MCF 10A (cell line): ENCODE data around the gene ATPAF1. TPM values are rescaled to one million over a fixed set of nuclear protein-coding genes. Genes with fewer than 3 reads are reported as not detected.

Experiments
- BruUV-seq: library from RNA; stranded (reverse); fragments of 400-500 nt; replicated peaks from 2 replicates; lab custom pipeline; 2021; lab: Mats Ljungman, UMichigan
- CTCF ChIA-PET: fragments of 300-600 bp; sonication (Branson Sonifier 250); formaldehyde crosslinking; extraction: SDS; loops from one replicate; lab custom pipeline; 2021; ENCODE audit warnings: antibody characterized with exemption, inconsistent platforms; lab: Yijun Ruan, JAX
- POLR2A ChIA-PET: fragments of 300-600, 350-650 bp; sonication (Branson Sonifier 250); formaldehyde crosslinking; extraction: SDS; loops from one replicate; lab custom pipeline; 2020; ENCODE audit warnings: antibody characterized with exemption, inconsistent platforms; lab: Yijun Ruan, JAX
- DNase-seq: peaks from one replicate; pipeline ENCODE4 v3.0.0-alpha.2; 2018; ENCODE audit not compliant: unreplicated experiment
- H3K27ac Mint-ChIP-seq: one replicate; pipeline ENCODE4 v1.8.0; 2022; ENCODE audit warnings: mild to moderate bottlenecking, low read depth, mixed read lengths; ENCODE audit not compliant: unreplicated experiment
- H3K27me3 Mint-ChIP-seq: one replicate; pipeline ENCODE4 v1.8.0; 2022; ENCODE audit warnings: mixed read lengths; ENCODE audit not compliant: insufficient read depth, unreplicated experiment
- H3K36me3 Mint-ChIP-seq: one replicate; pipeline ENCODE4 v1.8.0; 2022; ENCODE audit warnings: mild to moderate bottlenecking, moderate library complexity, mixed read lengths; ENCODE audit not compliant: insufficient read depth, unreplicated experiment
- H3K4me1 Mint-ChIP-seq: one replicate; pipeline ENCODE4 v1.8.0; 2022; ENCODE audit warnings: mixed read lengths; ENCODE audit not compliant: insufficient read depth, unreplicated experiment
- H3K4me3 Mint-ChIP-seq: one replicate; pipeline ENCODE4 v1.8.0; 2022; ENCODE audit warnings: mild to moderate bottlenecking, moderate library complexity, mixed read lengths; ENCODE audit not compliant: unreplicated experiment
- H3K9me3 Mint-ChIP-seq: one replicate; pipeline ENCODE4 v1.8.0; 2022; ENCODE audit warnings: mixed read lengths; ENCODE audit not compliant: unreplicated experiment
- CTCF ChIP-seq: fragments of 200-600 bp; IDR thresholded peaks from one replicate; pipeline ENCODE4 v1.8.0; 2022; ENCODE audit warnings: antibody characterized with exemption, mild to moderate bottlenecking; ENCODE audit not compliant: unreplicated experiment
- intact Hi-C: fragments of 100-400 bp; cut with micrococcal nuclease; formaldehyde crosslinking; loops from 2 replicates; pipeline ENCODE4 v1.14.1; 2022
- total RNA-seq: library from RNA; stranded (reverse); gene quantifications from 2 replicates; pipeline ENCODE4 v1.2.3, GENCODE V29; 2022

ATPAF1 gene
- total RNA-seq, 1 experiment from 2014 or later, result 43.2 TPM

DNA sequence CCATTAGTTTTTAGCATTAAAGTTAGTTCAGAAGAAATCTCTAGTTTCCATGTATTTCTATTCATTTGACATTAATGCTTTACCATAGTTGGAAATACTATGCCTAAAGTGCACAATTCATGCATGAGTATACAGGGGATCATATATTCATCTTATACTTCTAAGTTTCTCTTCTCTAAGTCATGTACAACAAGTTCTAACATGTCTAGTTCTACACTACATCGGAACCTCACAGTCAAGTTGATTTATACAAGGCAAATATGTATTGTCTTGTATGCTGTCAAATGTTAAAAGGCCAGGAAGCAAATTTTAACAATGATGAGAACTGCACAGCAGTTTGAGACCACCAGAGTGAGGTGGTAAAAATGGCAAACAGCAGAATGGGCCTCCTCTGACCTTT lies 28.6 kb downstream of the ATPAF1 start:
- POLR2A ChIA-PET, result interaction anchor here (1.2 to 1.9 kb wide), 3 partner anchors 10 to 28 kb away, joined by 3 to 4 read pairs (median 4); no protein-coding TSS in a partner anchor
- CTCF ChIA-PET, result interaction anchor here (1.1 kb wide), 1 partner anchor 34 kb away, joined by 3 read pairs; no protein-coding TSS in a partner anchor
- H3K36me3 Mint-ChIP-seq, result peaks cover 39% of the 10 kb centered on the region
- H3K9me3 Mint-ChIP-seq, result no peaks in the 10 kb centered on the region
- H3K27ac Mint-ChIP-seq, result peak overlapping the region; percentile 70
- no peaks in the 10 kb centered on the region for H3K27me3 Mint-ChIP-seq
- intact Hi-C loops, result no loop called here
- H3K4me1 Mint-ChIP-seq, result peaks cover 23% of the 10 kb centered on the region
- peak overlapping the region; percentile 38 for H3K4me3 Mint-ChIP-seq
- DNase-seq, result no peak
- no TSS peak for BruUV-seq
- TF ChIP-seq CTCF, result no peak

DNA sequence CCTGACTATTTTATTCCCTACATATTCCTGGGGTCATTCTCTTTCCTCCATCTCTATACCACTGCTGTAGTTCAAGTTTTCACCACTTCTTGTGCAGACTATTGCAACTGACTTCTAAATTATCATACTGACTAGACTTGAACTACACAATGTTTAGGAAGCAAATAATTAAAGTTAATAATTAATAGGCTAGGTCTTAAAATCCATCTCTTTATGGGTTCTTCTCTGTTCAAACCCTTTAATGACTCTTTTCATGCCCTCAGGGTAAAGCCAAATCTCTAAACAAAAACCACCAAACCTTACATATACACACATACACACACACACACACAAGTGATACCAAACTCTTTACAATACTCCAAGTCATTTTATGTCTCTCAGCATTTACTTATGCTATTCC lies 29.2 kb downstream of the ATPAF1 start:
- Mint-ChIP-seq H3K36me3 (peaks cover 45% of the 10 kb centered on the region), H3K4me3 (peak overlapping the region; percentile 38), H3K27me3 (no peaks in the 10 kb centered on the region), H3K9me3 (no peaks in the 10 kb centered on the region), H3K27ac (peak overlapping the region; percentile 70), H3K4me1 (peaks cover 23% of the 10 kb centered on the region)
- no peak for TF ChIP-seq CTCF
- intact Hi-C loops, result no loop called here
- no peak for DNase-seq
- POLR2A ChIA-PET, result interaction anchor here (1.2 to 1.3 kb wide), 2 partner anchors 27 to 29 kb away, joined by 3 to 4 read pairs; no protein-coding TSS in a partner anchor
- CTCF ChIA-PET, result no interaction called here
- BruUV-seq, result no TSS peak

DNA sequence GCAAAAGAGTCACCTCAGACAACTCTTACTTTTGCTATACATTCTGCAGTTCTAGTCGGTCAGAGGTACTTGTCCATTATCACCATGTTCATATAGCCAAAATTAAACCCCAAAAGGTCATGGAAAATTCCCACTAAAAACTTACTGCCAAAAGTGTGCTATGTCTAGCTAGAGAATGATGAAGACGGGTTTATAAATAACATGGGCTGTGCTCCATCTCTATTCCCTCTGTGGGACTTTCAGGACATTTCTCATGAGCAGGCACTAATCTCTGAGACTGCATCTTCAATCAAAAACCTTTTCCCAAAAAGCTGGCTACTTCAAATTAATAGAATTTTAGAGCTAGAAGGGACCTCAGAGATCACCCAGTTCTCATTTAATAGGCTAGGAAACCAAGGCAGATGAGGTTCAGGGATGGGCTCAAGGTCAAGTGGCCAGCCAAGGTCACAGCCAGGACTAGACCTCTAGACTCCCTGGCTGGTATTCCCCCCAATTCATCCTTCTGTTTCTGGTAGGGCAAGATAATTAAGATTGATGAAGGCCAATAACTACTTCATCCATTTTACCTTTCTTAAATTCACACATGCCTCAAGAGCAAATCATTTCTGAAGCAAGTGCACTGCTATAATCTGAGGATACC lies 30.6 kb downstream of the ATPAF1 start:
- ChIA-PET POLR2A (interaction anchor here (1.0 kb wide), 1 partner anchor 14 kb away, joined by 3 read pairs; no protein-coding TSS in a partner anchor), CTCF (interaction anchor here (0.6 to 0.7 kb wide), 2 partner anchors 54 to 89 kb away, joined by 3 read pairs; no protein-coding TSS in a partner anchor)
- H3K27ac Mint-ChIP-seq, result no peak overlapping the region
- no peak for DNase-seq
- peaks cover 54% of the 10 kb centered on the region for H3K36me3 Mint-ChIP-seq
- no TSS peak for BruUV-seq
- intact Hi-C loops, result no loop called here
- TF ChIP-seq CTCF, result no peak
- H3K27me3 Mint-ChIP-seq, result no peaks in the 10 kb centered on the region
- peaks cover 17% of the 10 kb centered on the region for H3K4me1 Mint-ChIP-seq
- H3K9me3 Mint-ChIP-seq, result no peaks in the 10 kb centered on the region
- H3K4me3 Mint-ChIP-seq, result no peak overlapping the region

DNA sequence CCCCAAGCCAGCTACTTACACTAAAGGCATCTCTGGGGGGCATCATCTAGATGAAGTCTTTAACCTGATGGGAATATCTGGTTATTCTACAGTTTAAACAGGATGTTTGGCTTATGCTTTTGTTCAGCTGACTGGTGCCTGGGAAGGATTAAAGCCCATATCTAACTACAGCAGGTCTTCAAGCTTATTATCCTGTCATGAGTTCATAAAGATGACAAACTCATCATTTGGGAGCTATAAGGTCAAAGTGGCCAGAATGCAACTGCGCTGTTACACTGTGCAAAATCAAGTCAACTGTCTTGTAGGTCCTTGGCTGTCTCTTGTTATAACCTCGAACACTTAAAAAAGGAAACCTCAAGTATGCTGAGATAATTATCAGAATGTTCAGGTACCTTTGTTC lies 33.0 kb downstream of the ATPAF1 start:
- no peak for DNase-seq
- H3K4me1 Mint-ChIP-seq, result peaks cover 17% of the 10 kb centered on the region
- no peaks in the 10 kb centered on the region for H3K9me3 Mint-ChIP-seq
- peaks cover 50% of the 10 kb centered on the region for H3K36me3 Mint-ChIP-seq
- ChIA-PET POLR2A (interaction anchor here (0.7 kb wide), 1 partner anchor 18 kb away, joined by 3 read pairs; no protein-coding TSS in a partner anchor), CTCF (interaction anchor here (0.5 to 2.0 kb wide), 3 partner anchors 12 to 18 kb away, joined by 4 to 5 read pairs (median 4); partner anchors contain the start of gene MOB3C)
- TF ChIP-seq CTCF, result no peak
- H3K27ac Mint-ChIP-seq, result no peak overlapping the region
- H3K27me3 Mint-ChIP-seq, result no peaks in the 10 kb centered on the region
- intact Hi-C loops, result no loop called here
- TSS peak; percentile 79 for BruUV-seq
- no peak overlapping the region for H3K4me3 Mint-ChIP-seq
